C4-2B (cell line): ENCODE results near the gene PLS1.

Experiments used
- CTCF ChIP-seq: fragments of 450-650 bp; conservative IDR thresholded peaks from 2 replicates; pipeline ENCODE4 v1.5.1; 2017; ENCODE audit warnings: mild to moderate bottlenecking
- ZFX ChIP-seq: fragments of 450-650 bp; IDR thresholded peaks from 2 replicates; pipeline ENCODE4 v1.6.1; 2017

GRCh38 chr3:142574665-142575064 is 21.5 kb upstream of the PLS1 start:
- TF ChIP-seq CTCF (no peak), ZFX (no peak)
